ENCODE measurements around the gene ZNF438. TPM values are rescaled to one million over a fixed set of nuclear protein-coding genes. Genes with fewer than 3 reads are reported as not detected.

Gene ZNF438
- total and polyA plus RNA-seq, 10 of the 15 experiments (the other 5 are each of a cell fraction or from before 2014, with no cell fraction given): 0.93 to 5.2 (median 1.9) TPM

DNA sequence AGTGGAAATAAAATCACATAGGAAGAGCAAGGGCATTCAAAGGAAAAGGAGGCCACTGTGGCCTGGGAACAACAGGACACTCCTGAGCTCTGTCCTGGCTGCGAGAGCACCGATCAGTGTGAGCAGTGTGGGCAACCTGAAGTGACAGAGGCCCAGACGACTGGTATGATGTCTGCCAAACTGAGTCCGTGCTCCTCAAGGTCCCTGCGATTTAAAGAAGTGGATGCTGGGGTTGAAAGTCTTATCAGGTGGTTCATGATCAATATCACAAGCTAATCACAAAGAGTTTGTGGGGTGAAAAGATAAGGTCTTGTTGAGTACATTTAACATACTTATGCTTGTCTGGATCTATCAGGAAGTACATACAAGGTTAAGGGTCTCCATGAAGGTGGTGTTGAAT is 176.5 kb downstream of the ZNF438 start (continued):
- TF ChIP-seq, protein P1, sequence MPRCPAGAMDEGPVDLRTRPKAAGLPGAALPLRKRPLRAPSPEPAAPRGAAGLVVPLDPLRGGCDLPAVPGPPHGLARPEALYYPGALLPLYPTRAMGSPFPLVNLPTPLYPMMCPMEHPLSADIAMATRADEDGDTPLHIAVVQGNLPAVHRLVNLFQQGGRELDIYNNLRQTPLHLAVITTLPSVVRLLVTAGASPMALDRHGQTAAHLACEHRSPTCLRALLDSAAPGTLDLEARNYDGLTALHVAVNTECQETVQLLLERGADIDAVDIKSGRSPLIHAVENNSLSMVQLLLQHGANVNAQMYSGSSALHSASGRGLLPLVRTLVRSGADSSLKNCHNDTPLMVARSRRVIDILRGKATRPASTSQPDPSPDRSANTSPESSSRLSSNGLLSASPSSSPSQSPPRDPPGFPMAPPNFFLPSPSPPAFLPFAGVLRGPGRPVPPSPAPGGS (IDR thresholded peaks at IDR 0.05; ENCODE audit: borderline replicate concordance, insufficient read depth, low read depth, low read length, poor library complexity, severe bottlenecking): no peak
- TF ChIP-seq, protein P2, sequence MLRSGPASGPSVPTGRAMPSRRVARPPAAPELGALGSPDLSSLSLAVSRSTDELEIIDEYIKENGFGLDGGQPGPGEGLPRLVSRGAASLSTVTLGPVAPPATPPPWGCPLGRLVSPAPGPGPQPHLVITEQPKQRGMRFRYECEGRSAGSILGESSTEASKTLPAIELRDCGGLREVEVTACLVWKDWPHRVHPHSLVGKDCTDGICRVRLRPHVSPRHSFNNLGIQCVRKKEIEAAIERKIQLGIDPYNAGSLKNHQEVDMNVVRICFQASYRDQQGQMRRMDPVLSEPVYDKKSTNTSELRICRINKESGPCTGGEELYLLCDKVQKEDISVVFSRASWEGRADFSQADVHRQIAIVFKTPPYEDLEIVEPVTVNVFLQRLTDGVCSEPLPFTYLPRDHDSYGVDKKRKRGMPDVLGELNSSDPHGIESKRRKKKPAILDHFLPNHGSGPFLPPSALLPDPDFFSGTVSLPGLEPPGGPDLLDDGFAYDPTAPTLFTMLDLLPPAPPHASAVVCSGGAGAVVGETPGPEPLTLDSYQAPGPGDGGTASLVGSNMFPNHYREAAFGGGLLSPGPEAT (IDR thresholded peaks at IDR 0.05; ENCODE audit: low read depth): no peak

DNA sequence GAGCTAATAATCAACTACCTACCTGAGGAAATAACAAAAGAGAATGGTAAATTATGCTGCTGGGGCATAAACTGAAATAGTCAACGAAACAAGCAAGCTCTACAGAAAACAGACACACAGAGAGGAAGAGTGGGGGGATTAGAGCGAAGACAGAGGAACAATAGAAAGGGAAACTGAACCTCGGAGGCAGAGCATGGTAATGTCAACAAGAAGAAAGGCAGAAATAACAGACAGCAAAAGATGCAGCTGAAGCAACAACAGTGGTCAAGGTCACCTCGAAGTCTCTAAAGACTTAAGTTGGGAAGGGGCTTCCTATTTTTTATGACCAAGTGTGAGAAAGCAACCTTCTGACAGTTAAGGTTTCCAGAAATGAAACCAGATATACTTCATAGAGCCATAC is 177.0 kb downstream of the ZNF438 start:
- DNase-seq (ENCODE audit: low read depth, low spot score): no peak
- BruUV-seq (replicated peaks): no TSS peak
- Histone ChIP-seq H3K4me1 (ENCODE audit: control insufficient read depth, insufficient read depth, low read length) (no peaks in the 10 kb centered on the region), H3K27ac (ENCODE audit: control insufficient read depth, insufficient read depth) (no peak overlapping the region), H3K4me3 (no peak overlapping the region), H4K20me1 (ENCODE audit: control insufficient read depth, insufficient read depth) (no peaks in the 10 kb centered on the region), H2AFZ (ENCODE audit: control insufficient read depth, low read depth, low read length) (no peak overlapping the region), H3K4me2 (ENCODE audit: control insufficient read depth, insufficient read depth) (0 out of 2 replicates have a peak overlapping the region, but pooled peaks have one; percentile 14), H3K9ac (ENCODE audit: control insufficient read depth, insufficient read depth, low read length) (no peak overlapping the region), H3K36me3 (ENCODE audit: control insufficient read depth in 2 of 2, insufficient read depth in 2 of 2, low read length in 1 of 2) (no peaks in the 10 kb centered on the region), H3K27me3 (replicated peaks in 1 of 2; ENCODE audit: control insufficient read depth in 2 of 2, insufficient read depth in 2 of 2, low read length in 1 of 2) (no peaks in the 10 kb centered on the region), H3K79me2 (ENCODE audit: control insufficient read depth, insufficient read depth, low read length) (no peaks in the 10 kb centered on the region), H3K9me3 (replicated peaks; ENCODE audit: control insufficient read depth, insufficient read depth, low read length) (no peaks in the 10 kb centered on the region)
- in situ Hi-C loops (cut with MboI) (no loop called here), intact Hi-C loops (cut with micrococcal nuclease; ENCODE audit: unreplicated experiment) (no loop called here)
- ATAC-seq: no peak
- SMC1A ChIA-PET (ENCODE audit: uncharacterized antibody, unreplicated experiment): no interaction called here
- WGBS (ENCODE audit: insufficient coverage, insufficient replicate concordance, low lambda C conversion rate, missing lambda C conversion rate): 25% methylated on average over 4 of the region's 4 CpGs
- RAD21 ChIA-PET (ENCODE audit: unreplicated experiment): no interaction called here
- POLR2A ChIA-PET: no interaction called here
- no peak for FAIRE-seq
- CTCF ChIA-PET: no interaction called here
- TF ChIP-seq RCOR1 (conservative IDR thresholded peaks at IDR 0.05; ENCODE audit: low read depth, low read length): no peak
- TF ChIP-seq, protein P3, sequence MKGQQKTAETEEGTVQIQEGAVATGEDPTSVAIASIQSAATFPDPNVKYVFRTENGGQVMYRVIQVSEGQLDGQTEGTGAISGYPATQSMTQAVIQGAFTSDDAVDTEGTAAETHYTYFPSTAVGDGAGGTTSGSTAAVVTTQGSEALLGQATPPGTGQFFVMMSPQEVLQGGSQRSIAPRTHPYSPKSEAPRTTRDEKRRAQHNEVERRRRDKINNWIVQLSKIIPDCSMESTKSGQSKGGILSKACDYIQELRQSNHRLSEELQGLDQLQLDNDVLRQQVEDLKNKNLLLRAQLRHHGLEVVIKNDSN (IDR thresholded peaks at IDR 0.05; ENCODE audit: borderline replicate concordance, extremely low read length, insufficient read depth, low read depth, low read length): no peak
- no peak for TF ChIP-seq FOS (IDR thresholded peaks at IDR 0.05; ENCODE audit: borderline replicate concordance, extremely low read depth, insufficient read length)
